Liver (tissue), 9 donors: Measurements from ENCODE around the gene ADAM30. TPM values are rescaled to one million over a fixed set of nuclear protein-coding genes. Genes with fewer than 3 reads are reported as not detected.

Source experiments
- DNase-seq: peaks from one replicate; pipeline ENCODE4 v3.0.0-alpha.2; 2017; ENCODE audit warnings: low spot score
- H3K27ac ChIP-seq, 2 donors: one replicate each; pipeline ENCODE4 v1.7.0; 2013; ENCODE audit warnings: inconsistent platforms in 2 of 2, low read length in 2 of 2, control low read depth in 1 of 2, low read depth in 1 of 2, mild to moderate bottlenecking in 1 of 2
- H3K27me3 ChIP-seq, 4 donors: one replicate each; pipeline versions ENCODE4 v1.6.1 to v1.7.0; 2013; ENCODE audit warnings: low read length in 3 of 4, inconsistent platforms in 1 of 4, mild to moderate bottlenecking in 1 of 4, moderate library complexity in 1 of 4; ENCODE audit not compliant: control insufficient read depth in 4 of 4, insufficient read depth in 4 of 4
- H3K36me3 ChIP-seq, 4 donors: one replicate each; pipeline versions ENCODE4 v1.6.1 to v1.7.0; 2013; ENCODE audit warnings: low read length in 3 of 4, mild to moderate bottlenecking in 3 of 4, low read depth in 1 of 4, moderate library complexity in 1 of 4; ENCODE audit not compliant: control insufficient read depth in 4 of 4, insufficient read depth in 3 of 4
- H3K4me1 ChIP-seq, 4 donors: one replicate each; pipeline versions ENCODE4 v1.6.1 to v1.7.0; 2013; ENCODE audit warnings: low read length in 3 of 4, mild to moderate bottlenecking in 3 of 4, moderate library complexity in 1 of 4; ENCODE audit not compliant: control insufficient read depth in 4 of 4, insufficient read depth in 4 of 4
- H3K4me3 ChIP-seq, 3 donors: one replicate each; pipeline versions ENCODE4 v1.6.1 to v1.7.0; 2013; ENCODE audit warnings: low read length in 3 of 3, control low read depth in 1 of 3, low read depth in 1 of 3, mild to moderate bottlenecking in 1 of 3
- H3K9ac ChIP-seq, 2 donors: one replicate each; pipeline ENCODE4 v1.7.0; 2013; ENCODE audit warnings: low read length in 2 of 2, mild to moderate bottlenecking in 2 of 2, moderate library complexity in 2 of 2, control low read depth in 1 of 2, low read depth in 1 of 2
- H3K9me3 ChIP-seq, 4 donors: one replicate each; pipeline versions ENCODE4 v1.6.1 to v1.7.0; 2013; ENCODE audit warnings: low read length in 3 of 4; ENCODE audit not compliant: control insufficient read depth in 4 of 4
- ATF3 ChIP-seq: IDR thresholded peaks from 2 replicates; pipeline ENCODE4 v1.6.1; 2016; ENCODE audit warnings: antibody characterized with exemption
- EGR1 ChIP-seq, 2 donors: IDR thresholded peaks; 2 replicates each; pipeline ENCODE4 v1.6.1; 2016 to 2018; ENCODE audit warnings: antibody characterized with exemption in 2 of 2, low read depth in 2 of 2
- FOXA1 ChIP-seq: IDR thresholded peaks from 2 replicates; pipeline ENCODE4 v1.6.1; 2016; ENCODE audit warnings: antibody characterized with exemption
- FOXA2 ChIP-seq: IDR thresholded peaks from 2 replicates; pipeline ENCODE4 v1.6.1; 2016; ENCODE audit warnings: antibody characterized with exemption
- GABPA ChIP-seq, 2 donors: IDR thresholded peaks in 1 of 2; conservative IDR thresholded peaks in 1 of 2; 2 replicates each; pipeline ENCODE4 v1.6.1; 2016; ENCODE audit warnings: antibody characterized with exemption in 2 of 2, mild to moderate bottlenecking in 1 of 2, moderate library complexity in 1 of 2
- HNF4A ChIP-seq, 2 donors: conservative IDR thresholded peaks; 2 replicates each; pipeline ENCODE4 v1.6.1; 2016; ENCODE audit warnings: antibody characterized with exemption in 2 of 2, mild to moderate bottlenecking in 2 of 2
- HNF4G ChIP-seq: IDR thresholded peaks from 2 replicates; pipeline ENCODE4 v1.6.1; 2016; ENCODE audit warnings: antibody characterized with exemption
- JUND ChIP-seq, 2 donors: IDR thresholded peaks; 2 replicates each; pipeline ENCODE4 v1.6.1; 2016; ENCODE audit warnings: antibody characterized with exemption in 2 of 2
- NR2F2 ChIP-seq: IDR thresholded peaks from 2 replicates; pipeline ENCODE4 v1.6.1; 2016; ENCODE audit warnings: antibody characterized with exemption
- RAD21 ChIP-seq, 2 donors: IDR thresholded peaks; 2 replicates each; pipeline ENCODE4 v1.6.1; 2016; ENCODE audit warnings: antibody characterized with exemption in 2 of 2, mild to moderate bottlenecking in 2 of 2
- RXRA ChIP-seq, 2 donors: IDR thresholded peaks; 2 replicates each; pipeline ENCODE4 v1.6.1; 2017 to 2018; ENCODE audit warnings: antibody characterized with exemption in 2 of 2, mild to moderate bottlenecking in 1 of 2
- SP1 ChIP-seq: IDR thresholded peaks from 2 replicates; pipeline ENCODE4 v1.6.1; 2018; ENCODE audit warnings: antibody characterized with exemption, mild to moderate bottlenecking
- TAF1 ChIP-seq: conservative IDR thresholded peaks from 2 replicates; pipeline ENCODE4 v1.6.1; 2016; ENCODE audit warnings: antibody characterized with exemption, mild to moderate bottlenecking
- YY1 ChIP-seq: IDR thresholded peaks from 2 replicates; pipeline ENCODE4 v1.6.1; 2016; ENCODE audit warnings: antibody characterized with exemption, mild to moderate bottlenecking
- ZBTB33 ChIP-seq: IDR thresholded peaks from 2 replicates; pipeline ENCODE4 v1.6.1; 2016; ENCODE audit warnings: antibody characterized with exemption
- WGBS: extraction: QIAGEN DNeasy Blood & Tissue Kit; methylation state at CpG from one replicate; pipeline ENCODE4 v1.1.7; 2013; 5-methylcytosine and 5-hydroxymethylcytosine counted together
- polyA plus RNA-seq, 2 donors: library from polyadenylated mRNA; stranded (reverse) in 1 of 2; unstranded in 1 of 2; fragments of 200-250 nt in 1 of 2; fragments of >200 nt in 1 of 2; fragmentation: Nextera tagmentation in 1 of 2; extraction: Ambion mirVana in 1 of 2; gene quantifications; one replicate each; pipeline versions ENCODE4 v1.2.1 to v1.2.3, GENCODE V29; 2013 to 2015
- total RNA-seq, 2 donors: library from RNA; depleted of rRNA; stranded (reverse); fragments of >200 nt; gene quantifications; one replicate each; pipeline ENCODE4 v1.2.3, GENCODE V29; 2014
- TF ChIP-seq, protein P1 (sequence below): fragments of 150-350 bp; IDR thresholded peaks from 2 replicates; pipeline ENCODE4 v1.5.1; 2017; ENCODE audit warnings: improper control_type of control experiment, low read depth, low read length; ENCODE audit not compliant: missing input control
- TF ChIP-seq, protein P2 (sequence below): IDR thresholded peaks from 2 replicates; pipeline ENCODE4 v1.6.1; 2016; ENCODE audit warnings: antibody characterized with exemption, mild to moderate bottlenecking
- donor health status: healthy.
- donor health status: healthy.
- donor health status: healthy.
- donor health status: healthy.
- donor health status: healthy.

Gene ADAM30
- total and polyA plus RNA-seq, 4 donors, result not detected

DNA sequence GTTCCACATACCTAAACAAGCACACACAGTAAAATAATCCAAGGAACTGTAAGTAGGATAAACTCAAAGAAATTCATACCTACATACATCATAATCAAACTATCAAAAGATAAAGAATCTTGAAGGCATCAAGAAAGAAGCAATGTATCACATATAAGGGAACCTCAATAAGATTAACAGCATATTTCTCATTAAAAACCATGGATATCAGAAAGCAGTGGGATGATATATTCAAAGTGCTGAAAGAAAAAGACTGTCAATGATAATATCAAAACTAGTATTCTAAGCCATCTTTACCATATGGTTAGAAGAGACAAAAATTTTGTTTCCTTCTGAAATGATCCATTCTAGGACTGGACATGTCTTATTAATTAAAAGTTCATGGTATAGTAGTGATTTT, 37.1 kb upstream of the ADAM30 start:
- TF ChIP-seq SP1 (no peak), RXRA (IDR thresholded peaks at IDR 0.05) (no peak)
- TF ChIP-seq, protein P1, sequence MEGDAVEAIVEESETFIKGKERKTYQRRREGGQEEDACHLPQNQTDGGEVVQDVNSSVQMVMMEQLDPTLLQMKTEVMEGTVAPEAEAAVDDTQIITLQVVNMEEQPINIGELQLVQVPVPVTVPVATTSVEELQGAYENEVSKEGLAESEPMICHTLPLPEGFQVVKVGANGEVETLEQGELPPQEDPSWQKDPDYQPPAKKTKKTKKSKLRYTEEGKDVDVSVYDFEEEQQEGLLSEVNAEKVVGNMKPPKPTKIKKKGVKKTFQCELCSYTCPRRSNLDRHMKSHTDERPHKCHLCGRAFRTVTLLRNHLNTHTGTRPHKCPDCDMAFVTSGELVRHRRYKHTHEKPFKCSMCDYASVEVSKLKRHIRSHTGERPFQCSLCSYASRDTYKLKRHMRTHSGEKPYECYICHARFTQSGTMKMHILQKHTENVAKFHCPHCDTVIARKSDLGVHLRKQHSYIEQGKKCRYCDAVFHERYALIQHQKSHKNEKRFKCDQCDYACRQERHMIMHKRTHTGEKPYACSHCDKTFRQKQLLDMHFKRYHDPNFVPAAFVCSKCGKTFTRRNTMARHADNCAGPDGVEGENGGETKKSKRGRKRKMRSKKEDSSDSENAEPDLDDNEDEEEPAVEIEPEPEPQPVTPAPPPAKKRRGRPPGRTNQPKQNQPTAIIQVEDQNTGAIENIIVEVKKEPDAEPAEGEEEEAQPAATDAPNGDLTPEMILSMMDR, result no peak
- H3K27me3 ChIP-seq, result no peaks in the 10 kb centered on the region
- no peak for DNase-seq
- no peak overlapping the region for H3K9ac ChIP-seq
- no peak overlapping the region for H3K4me3 ChIP-seq
- H3K9me3 ChIP-seq, result no peaks in the 10 kb centered on the region
- H3K36me3 ChIP-seq, result peaks cover 19 to 64% (median 61%) of the 10 kb centered on the region in 4 donors
- H3K4me1 ChIP-seq, result no peaks in the 10 kb centered on the region
- H3K27ac ChIP-seq, result no peak overlapping the region

DNA sequence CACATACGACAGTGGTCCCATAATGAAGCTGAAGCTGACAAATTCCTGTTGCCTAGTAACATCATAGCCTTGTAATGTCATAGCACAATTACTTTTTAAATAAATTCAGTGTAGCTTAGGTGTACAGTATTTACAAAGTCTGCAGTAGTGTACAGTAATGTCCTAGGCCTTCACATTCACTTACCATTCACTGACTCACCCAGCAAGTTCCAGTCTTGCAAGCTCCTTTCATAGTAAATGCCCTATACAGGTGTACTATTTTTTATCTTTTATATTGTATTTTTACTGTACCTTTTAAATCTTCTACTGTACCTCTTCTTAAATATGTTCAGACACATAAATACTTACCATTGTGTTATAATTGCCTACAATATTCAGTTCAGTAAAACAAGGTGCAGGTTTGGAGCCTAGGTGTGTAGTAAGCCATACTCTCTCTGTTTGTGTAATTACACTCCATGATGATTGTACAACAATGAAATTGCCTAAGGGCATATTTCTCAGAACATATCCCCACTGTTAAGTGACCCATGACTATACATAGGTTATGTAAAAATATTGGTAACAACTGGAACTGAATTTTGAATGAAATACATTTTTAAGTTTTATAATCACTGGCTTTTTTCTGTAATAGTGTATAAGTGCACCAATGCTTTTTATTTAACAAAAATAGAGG, 33.5 kb upstream of the ADAM30 start:
- no peak for DNase-seq
- H3K36me3 ChIP-seq, result peaks cover 17 to 61% (median 56%) of the 10 kb centered on the region in 4 donors
- H3K4me1 ChIP-seq, result no peaks in the 10 kb centered on the region
- no peaks in the 10 kb centered on the region for H3K9me3 ChIP-seq
- no peak for TF ChIP-seq EGR1 (IDR thresholded peaks at IDR 0.05; ENCODE audit: low read depth in 2 of 2)
- no peak for TF ChIP-seq TAF1
- no peak for TF ChIP-seq SP1
- TF ChIP-seq YY1, result no peak
- TF ChIP-seq HNF4A (conservative IDR thresholded peaks at IDR 0.05), result no peak
- TF ChIP-seq ATF3, result no peak
- TF ChIP-seq JUND (IDR thresholded peaks at IDR 0.05), result no peak
- TF ChIP-seq GABPA (IDR thresholded peaks at IDR 0.05 in 1 of 2, conservative IDR thresholded peaks at IDR 0.05 in 1 of 2), result no peak
- no peak for TF ChIP-seq HNF4G
- TF ChIP-seq, protein P1, result no peak
- TF ChIP-seq FOXA1, result no peak
- TF ChIP-seq NR2F2, result no peak
- TF ChIP-seq FOXA2, result no peak
- no peak for TF ChIP-seq RAD21 (IDR thresholded peaks at IDR 0.05)
- TF ChIP-seq ZBTB33, result no peak
- no peak for TF ChIP-seq RXRA (IDR thresholded peaks at IDR 0.05)
- TF ChIP-seq, protein P2, sequence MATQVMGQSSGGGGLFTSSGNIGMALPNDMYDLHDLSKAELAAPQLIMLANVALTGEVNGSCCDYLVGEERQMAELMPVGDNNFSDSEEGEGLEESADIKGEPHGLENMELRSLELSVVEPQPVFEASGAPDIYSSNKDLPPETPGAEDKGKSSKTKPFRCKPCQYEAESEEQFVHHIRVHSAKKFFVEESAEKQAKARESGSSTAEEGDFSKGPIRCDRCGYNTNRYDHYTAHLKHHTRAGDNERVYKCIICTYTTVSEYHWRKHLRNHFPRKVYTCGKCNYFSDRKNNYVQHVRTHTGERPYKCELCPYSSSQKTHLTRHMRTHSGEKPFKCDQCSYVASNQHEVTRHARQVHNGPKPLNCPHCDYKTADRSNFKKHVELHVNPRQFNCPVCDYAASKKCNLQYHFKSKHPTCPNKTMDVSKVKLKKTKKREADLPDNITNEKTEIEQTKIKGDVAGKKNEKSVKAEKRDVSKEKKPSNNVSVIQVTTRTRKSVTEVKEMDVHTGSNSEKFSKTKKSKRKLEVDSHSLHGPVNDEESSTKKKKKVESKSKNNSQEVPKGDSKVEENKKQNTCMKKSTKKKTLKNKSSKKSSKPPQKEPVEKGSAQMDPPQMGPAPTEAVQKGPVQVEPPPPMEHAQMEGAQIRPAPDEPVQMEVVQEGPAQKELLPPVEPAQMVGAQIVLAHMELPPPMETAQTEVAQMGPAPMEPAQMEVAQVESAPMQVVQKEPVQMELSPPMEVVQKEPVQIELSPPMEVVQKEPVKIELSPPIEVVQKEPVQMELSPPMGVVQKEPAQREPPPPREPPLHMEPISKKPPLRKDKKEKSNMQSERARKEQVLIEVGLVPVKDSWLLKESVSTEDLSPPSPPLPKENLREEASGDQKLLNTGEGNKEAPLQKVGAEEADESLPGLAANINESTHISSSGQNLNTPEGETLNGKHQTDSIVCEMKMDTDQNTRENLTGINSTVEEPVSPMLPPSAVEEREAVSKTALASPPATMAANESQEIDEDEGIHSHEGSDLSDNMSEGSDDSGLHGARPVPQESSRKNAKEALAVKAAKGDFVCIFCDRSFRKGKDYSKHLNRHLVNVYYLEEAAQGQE, result no peak
- no peak overlapping the region for H3K9ac ChIP-seq
- H3K27ac ChIP-seq, result no peak overlapping the region
- H3K4me3 ChIP-seq, result no peak overlapping the region
- H3K27me3 ChIP-seq, result no peaks in the 10 kb centered on the region
- 97% methylated on average over 1 of the region's 1 CpG for WGBS
